ENCODE data around the gene FREY1.

Gene FREY1

GRCh38 chr11:45927684-45928413 is 20.8 kb upstream of the FREY1 start:
- FAIRE-seq, result no peak

DNA sequence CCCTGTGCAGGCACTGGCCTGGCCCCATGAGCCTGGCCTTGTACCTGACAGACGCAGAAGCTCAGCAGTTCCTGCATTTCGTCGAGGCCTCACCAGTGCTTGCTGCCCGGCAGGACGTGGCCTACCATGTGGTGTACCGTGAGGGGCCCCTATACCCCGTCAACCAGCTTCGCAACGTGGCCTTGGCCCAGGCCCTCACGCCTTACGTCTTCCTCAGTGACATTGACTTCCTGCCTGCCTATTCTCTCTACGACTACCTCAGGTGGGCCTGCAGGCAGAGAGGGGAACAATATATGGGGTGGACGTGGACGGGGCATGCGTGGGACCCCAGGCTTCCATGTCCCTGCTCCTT is 20.2 kb upstream of the FREY1 start:
- FAIRE-seq, result no peak

- no peak for FAIRE-seq
These were observed 19.7 kb upstream of the FREY1 start for GRCh38 chr11:45926536-45927331.

GRCh38 chr11:45926001-45926401 is 18.9 kb upstream of the FREY1 start:
- no peak for FAIRE-seq

GRCh38 chr11:45925550-45925949 is 18.5 kb upstream of the FREY1 start:
- FAIRE-seq, result no peak

DNA sequence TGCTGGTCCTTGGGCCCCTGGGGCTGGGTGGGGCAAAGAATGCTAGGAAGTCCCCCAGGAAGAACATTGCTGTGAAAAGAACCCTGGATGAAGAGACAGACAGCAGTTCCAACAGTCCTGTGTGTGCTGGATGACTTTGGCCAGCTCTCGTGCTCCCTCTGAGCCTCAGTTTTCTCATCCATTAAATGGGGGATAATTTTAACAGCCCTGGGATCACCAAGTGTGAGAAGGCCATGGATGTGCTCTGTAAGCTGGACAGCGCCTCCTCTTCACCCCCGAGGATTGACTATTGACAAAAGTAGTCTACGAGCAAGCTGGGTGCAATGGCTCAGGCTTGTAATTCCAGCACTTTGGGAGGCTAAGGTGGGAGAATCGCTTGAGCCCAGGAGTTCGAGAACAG is 17.9 kb upstream of the FREY1 start:
- no peak for FAIRE-seq

DNA sequence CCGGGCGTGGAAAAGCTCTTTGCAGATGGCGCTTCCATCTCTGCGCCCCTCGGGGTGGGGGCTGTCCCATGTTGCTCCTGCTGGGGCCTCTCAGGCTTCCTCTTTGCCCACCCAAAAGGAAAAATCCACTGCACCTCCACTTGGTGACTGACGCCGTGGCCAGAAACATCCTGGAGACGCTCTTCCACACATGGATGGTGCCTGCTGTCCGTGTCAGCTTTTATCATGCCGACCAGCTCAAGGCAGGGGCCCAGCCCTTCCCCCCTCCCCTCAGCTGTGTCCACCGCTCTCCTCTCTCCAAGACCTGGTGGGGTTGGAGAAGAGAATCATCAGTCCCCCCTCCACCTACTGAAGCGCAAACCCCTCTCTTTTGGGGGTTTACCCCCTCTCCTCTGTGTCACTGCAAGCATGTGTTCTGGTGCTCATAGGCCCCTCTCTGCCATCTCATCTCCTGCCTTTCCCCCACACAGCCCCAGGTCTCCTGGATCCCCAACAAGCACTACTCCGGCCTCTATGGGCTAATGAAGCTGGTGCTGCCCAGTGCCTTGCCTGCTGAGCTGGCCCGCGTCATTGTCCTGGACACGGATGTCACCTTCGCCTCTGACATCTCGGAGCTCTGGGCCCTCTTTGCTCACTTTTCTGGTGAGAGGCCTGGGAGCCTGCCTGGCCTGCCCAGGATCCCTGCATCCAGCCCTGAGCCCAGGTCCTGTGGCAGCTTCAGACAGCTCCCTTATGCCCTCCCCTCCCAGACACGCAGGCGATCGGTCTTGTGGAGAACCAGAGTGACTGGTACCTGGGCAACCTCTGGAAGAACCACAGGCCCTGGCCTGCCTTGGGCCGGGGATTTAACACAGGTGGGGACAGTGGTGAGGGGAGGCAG is 17.2 kb upstream of the FREY1 start:
- FAIRE-seq, result no peak

DNA sequence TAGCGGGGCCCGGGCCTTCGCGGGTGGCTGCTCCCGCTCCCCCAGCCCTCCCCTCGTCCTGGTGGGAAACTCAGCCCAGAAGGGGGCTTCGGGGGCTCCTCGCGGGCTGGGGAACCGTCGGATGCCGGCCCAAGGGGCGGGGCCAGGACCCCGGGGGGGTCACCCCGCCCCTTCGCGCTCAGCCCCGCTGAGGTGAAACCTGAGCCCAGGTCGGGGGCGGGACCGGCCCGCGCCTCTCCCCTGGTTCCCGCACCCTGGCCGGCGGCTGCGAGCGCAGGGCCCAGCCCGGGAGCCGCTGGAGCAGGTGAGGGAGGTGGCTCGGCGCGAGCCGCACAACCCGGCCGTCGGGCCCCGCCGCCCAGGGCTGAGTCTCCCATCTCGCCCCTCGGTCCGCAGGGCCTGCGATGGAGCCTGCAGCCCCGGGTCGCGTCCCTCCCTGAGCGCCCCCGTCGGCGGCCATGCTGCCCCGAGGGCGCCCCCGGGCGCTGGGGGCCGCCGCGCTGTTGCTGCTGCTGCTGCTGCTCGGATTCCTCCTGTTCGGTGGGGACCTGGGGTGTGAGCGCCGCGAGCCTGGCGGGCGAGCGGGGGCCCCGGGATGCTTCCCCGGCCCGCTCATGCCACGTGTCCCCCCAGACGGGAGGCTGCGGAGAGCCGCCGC is 15.5 kb upstream of the FREY1 start, which contains the start of gene LARGE2:
TSS of gene LARGE2 (plus strand) at position 232 of the 658 bp plus-strand sequence. CDS start at position 459, 227 bp downstream.
- no peak for FAIRE-seq

DNA sequence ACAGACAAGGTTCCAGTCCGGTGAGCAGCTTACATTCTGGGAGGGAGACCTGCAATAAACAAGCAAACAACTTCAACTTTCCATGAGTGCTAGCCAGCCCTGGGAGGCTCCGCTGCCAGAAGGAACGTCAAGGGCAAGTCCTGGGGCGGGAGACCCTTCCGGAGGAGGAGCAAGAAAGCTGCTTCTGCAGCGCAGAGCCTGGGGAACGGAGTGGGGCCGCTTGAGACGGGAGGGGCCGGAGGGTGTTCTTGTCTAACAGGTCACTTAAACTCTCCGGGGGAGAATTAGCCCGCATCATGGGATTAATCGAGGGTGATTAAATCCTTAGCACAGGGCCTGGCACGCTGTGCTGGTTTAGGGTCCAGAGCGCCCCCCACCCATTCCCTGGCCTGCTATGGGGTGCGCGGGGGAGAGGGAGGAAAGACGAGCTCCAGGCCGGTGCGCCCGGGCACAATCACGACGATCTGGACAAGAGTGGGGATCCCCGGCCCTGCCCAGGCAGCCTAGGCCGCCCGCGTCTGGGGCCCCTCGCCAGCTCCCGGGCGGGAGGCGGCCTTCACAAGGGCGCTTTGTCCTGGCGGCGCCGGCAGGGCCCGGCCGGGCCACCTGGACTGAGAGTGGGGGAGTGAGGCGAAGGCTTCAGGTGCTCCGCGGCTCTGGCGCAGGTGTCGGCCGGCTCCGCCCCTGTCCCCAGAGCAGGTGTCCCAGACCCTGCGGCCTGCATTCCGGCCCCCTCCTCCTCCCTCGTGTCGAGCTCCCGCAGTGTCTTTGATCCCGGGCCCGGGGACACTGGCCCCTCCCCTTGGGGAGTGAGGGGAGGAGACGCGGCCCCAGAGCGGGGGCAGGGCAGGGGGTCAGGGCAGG is 14.7 kb upstream of the FREY1 start:
- FAIRE-seq, result no peak

- FAIRE-seq, result no peak
These were observed 13.7 kb upstream of the FREY1 start for GRCh38 chr11:45920531-45921477.

DNA sequence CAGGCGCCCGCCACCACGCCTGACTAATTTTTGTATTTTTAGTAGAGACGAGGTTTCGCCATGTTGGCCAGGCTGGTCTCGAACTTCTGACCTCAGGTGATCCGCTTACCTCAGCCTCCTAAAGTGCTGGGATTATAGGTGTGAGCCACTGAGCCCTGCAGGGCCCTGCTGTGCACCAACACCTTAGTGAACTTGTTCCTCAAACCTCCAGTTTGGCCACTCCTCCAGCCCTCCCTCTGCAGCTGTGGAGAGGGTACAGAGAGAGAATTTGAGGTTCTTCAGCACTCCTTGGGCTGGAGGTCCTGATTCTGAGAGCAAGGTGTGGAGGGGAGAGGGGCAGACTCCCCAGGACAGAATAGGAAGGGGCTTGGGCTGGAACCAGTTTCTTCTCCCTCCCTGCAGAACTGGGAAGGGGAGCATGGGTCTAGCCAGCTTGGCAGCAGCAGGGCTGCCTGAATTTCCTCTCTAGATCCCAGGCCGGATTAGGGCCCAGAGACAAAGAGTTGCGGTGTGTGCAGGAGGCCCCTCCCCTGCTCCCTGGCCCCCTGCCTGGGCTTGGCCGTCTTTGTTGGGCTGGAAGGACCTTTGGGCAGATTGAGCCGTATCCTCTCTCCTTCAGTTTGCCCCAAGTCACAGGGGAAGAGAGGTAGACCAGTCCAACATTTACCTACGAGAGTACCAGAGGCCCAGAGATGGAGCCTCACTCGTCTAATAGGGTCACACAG is 12.9 kb upstream of the FREY1 start:
- FAIRE-seq, result no peak

DNA sequence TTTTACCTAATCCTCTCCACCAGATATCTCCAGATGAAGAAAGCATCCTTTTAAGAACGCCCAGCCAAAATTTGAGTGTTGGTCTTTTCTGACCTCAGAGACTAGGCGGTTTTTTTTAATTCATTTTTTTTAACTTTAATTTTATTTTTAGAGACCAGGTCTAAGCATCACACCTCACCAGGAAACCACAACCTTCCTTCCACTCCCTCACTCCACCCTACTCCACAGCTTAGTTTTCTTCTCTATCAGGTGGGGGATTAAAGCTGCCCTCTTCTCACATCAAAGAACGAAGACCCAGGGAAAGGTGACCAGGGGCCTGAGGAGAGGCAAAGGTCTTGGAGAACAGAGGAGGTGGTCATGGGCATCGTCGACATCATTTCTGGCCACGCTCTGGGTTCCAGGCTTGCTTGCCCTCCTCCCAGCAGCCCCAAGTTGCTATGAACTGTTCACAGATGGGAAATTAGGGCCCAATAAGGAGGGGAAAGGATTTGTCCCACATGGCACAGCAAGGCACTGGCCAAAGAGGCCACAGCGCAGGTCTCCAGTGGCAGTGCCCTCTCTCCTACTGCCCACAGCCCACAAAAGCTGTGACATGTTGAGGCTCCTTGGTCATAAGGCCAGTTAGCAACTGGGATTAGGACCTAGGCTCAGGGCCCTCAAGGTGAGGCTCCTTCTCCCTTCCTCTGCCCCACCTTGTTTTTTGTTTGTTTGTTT is 12.0 kb upstream of the FREY1 start:
- FAIRE-seq, result no peak

DNA sequence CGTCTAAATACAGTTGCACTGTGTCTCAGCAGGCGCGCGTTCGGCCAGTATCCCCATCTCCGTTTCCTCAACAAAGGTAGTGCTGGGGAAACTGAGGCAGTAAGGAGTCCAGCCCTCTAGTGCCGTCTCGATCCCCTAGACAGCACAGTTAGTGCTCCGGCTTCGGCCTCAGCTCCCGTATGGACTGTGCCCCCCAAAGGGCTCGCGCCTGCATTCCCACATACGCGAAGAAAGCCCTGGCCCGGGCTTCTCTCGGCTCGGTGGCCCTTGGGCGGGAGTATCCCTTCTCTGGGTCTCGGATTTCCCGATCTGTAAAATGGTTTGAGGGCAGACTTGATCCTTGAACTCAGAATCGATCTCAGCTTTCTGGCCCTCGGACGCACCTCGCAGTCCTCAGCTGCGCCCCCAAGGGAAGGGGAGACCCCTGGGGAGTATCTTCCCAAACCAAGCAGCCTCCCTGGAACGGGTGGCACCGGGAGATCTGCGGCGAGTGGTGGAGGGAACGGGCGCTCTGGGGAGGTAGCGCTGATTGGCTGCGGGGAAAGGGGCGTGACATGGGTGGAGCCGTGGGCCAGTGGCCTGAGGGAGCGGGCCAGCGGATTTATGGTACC is 11.4 kb upstream of the FREY1 start:
- no peak for FAIRE-seq

DNA sequence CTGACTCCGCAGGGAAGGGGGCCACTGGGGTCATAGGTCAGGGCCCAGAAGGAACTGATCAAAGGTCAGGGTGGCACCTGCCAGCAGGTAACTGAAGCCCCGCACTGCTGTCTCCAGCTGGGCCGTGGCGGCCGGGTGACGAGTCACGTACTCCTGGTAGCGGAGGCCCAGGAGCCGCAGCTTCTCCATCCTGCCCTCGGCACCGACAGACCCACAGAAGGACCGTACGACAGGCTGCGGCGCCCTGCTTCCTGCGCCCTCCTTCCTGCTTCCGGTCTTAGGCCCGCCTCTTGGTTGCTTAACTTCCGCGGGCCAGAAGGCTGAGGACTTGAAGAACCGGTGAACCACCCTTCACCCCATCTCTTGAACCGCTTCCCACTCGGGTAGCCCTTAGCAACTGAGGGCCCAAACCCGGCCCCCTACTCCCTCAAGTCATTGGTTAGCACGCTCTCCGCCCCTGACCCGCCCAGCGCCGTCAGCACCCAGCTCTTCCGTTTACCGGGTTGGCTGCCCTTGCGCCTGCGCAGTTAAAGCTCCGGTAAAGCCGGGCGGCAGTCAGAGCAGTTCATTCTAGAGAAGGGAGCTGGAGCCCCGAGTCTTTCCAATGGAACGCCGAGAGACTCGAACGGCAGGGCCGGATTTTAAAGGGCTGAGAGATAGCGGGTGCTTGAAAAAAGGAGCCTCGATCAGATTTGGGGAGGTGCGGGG is 10.7 kb upstream of the FREY1 start, which contains the start of gene PEX16:
TSS of gene PEX16 (minus strand) at position 255 of the 708 bp plus-strand sequence. CDS start at position 189, 66 bp downstream.
- peak; percentile 78 for FAIRE-seq

GRCh38 chr11:45917286-45917622 is 10.2 kb upstream of the FREY1 start:
- no peak for FAIRE-seq

GRCh38 chr11:45915446-45915845 is 8.4 kb upstream of the FREY1 start:
- FAIRE-seq, result no peak

DNA sequence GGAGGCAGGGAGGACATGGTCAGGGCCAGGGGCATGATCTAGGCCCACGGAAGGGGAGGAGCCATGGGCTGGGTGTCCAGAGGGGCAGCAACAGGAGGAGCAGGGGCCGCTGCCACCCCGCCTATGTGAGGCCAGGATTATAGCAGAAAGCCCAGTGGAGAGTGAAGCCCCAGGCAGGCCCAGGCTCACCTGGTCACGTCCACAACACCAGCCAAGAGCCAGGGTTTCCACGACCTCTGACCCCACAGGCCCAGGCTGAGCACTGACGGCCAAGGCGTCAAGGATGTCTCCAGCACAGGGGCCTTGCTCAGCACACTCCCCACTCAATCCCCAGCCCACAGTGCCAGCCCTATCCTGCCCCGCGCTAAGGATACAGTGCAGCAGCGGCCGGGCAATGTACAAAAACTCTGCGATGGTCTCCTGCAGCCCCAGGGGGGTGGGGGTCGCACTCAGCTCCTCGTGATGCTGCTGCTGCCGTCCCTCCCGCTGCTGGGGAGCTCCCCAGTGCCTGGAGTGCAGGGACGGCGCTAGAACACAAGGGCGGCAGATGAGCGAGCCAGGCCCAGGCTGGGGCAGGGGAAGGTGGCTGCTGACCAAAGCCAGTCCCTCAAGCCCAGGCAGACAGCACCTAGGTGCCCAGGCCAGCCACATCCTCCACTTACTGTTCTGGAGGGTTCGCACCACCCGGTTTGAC is 7.0 kb upstream of the FREY1 start:
- no peak for FAIRE-seq
